Type B pancreatic cell (in vitro differentiated cells): Measurements from ENCODE around the gene CELF5. TPM values are rescaled to one million over a fixed set of nuclear protein-coding genes. Genes with fewer than 3 reads are reported as not detected.
"Not testable (repeated sequence)": the region's sequence is repeated elsewhere in the genome, so short reads cannot be mapped to it uniquely, and the experiment has no call there.

ENCODE experiments used
- DNase-seq: peaks from one replicate; pipeline ENCODE4 v3.0.0; 2021; ENCODE audit warnings: mixed read lengths; ENCODE audit not compliant: unreplicated experiment; ENCODE audit errors: extremely low spot score
- H3K27ac Mint-ChIP-seq: 2 replicates; pipeline ENCODE4 v1.8.0; 2021; ENCODE audit warnings: mild to moderate bottlenecking, mixed read lengths
- H3K27me3 Mint-ChIP-seq: 2 replicates; pipeline ENCODE4 v1.8.0; 2021; ENCODE audit warnings: mixed read lengths
- H3K36me3 Mint-ChIP-seq: 2 replicates; pipeline ENCODE4 v1.8.0; 2021; ENCODE audit warnings: mixed read lengths
- H3K4me1 Mint-ChIP-seq: one replicate; pipeline ENCODE4 v1.8.0; 2021; ENCODE audit warnings: mixed read lengths; ENCODE audit not compliant: unreplicated experiment
- H3K4me3 Mint-ChIP-seq: 2 replicates; pipeline ENCODE4 v1.8.0; 2021; ENCODE audit warnings: mild to moderate bottlenecking, mixed read lengths
- H3K9me3 Mint-ChIP-seq: 2 replicates; pipeline ENCODE4 v1.8.0; 2021; ENCODE audit warnings: mixed read lengths
- total RNA-seq: library from RNA; stranded (reverse); gene quantifications from 2 replicates; pipeline ENCODE4 v1.2.1, GENCODE V29; 2021; ENCODE audit warnings: low replicate concordance
- TF ChIP-seq, protein P1 (sequence below): fragments of 200-600 bp; sonication (generic); conservative IDR thresholded peaks from 2 replicates; pipeline ENCODE4 v1.5.0; 2021; ENCODE audit warnings: antibody characterized with exemption, mild to moderate bottlenecking

The CELF5 gene
- total RNA-seq, 1 donor from 2014 or later: 2.6 TPM

- no peak for DNase-seq
- no peaks in the 10 kb centered on the region for H3K36me3 Mint-ChIP-seq
- H3K27me3 Mint-ChIP-seq: peaks cover 48% of the 10 kb centered on the region
- TF ChIP-seq, protein P1, sequence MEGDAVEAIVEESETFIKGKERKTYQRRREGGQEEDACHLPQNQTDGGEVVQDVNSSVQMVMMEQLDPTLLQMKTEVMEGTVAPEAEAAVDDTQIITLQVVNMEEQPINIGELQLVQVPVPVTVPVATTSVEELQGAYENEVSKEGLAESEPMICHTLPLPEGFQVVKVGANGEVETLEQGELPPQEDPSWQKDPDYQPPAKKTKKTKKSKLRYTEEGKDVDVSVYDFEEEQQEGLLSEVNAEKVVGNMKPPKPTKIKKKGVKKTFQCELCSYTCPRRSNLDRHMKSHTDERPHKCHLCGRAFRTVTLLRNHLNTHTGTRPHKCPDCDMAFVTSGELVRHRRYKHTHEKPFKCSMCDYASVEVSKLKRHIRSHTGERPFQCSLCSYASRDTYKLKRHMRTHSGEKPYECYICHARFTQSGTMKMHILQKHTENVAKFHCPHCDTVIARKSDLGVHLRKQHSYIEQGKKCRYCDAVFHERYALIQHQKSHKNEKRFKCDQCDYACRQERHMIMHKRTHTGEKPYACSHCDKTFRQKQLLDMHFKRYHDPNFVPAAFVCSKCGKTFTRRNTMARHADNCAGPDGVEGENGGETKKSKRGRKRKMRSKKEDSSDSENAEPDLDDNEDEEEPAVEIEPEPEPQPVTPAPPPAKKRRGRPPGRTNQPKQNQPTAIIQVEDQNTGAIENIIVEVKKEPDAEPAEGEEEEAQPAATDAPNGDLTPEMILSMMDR: no peak
- H3K9me3 Mint-ChIP-seq: no peaks in the 10 kb centered on the region
- H3K4me1 Mint-ChIP-seq: no peaks in the 10 kb centered on the region
- no peak overlapping the region for H3K27ac Mint-ChIP-seq
- H3K4me3 Mint-ChIP-seq: no peak overlapping the region
Measured at GRCh38 chr19:3229346-3229743, 4.9 kb downstream of the CELF5 start.

- no peak overlapping the region for H3K4me3 Mint-ChIP-seq
- TF ChIP-seq, protein P1: no peak
- DNase-seq: no peak
- H3K27ac Mint-ChIP-seq: no peak overlapping the region
- no peaks in the 10 kb centered on the region for H3K36me3 Mint-ChIP-seq
- H3K4me1 Mint-ChIP-seq: no peaks in the 10 kb centered on the region
- H3K27me3 Mint-ChIP-seq: peaks cover 51% of the 10 kb centered on the region
- no peaks in the 10 kb centered on the region for H3K9me3 Mint-ChIP-seq
Measured at GRCh38 chr19:3229888-3230496, 5.5 kb downstream of the CELF5 start.

DNA sequence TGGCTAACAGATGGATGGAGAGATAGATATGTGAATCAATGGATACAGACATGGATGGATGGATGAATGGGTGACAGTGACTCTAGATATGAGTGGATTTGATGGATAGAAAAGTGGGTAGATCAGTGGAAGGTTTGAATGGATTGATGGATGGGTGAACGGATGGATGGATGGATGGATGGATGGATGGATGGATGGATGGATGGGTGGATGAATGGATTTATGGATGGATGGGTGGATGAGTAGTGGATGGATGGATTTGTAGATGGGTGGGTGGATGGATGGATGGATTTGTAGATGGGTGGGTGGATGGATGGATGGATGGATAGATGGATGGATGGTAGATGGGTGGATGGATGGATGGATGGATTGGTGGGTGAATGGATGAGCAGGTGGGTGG, 6.8 kb downstream of the CELF5 start:
- H3K9me3 Mint-ChIP-seq: no peaks in the 10 kb centered on the region
- TF ChIP-seq, protein P1: no peak
- no peak overlapping the region for H3K4me3 Mint-ChIP-seq
- H3K27me3 Mint-ChIP-seq: peaks cover 48% of the 10 kb centered on the region
- no peak for DNase-seq
- H3K4me1 Mint-ChIP-seq: no peaks in the 10 kb centered on the region
- H3K36me3 Mint-ChIP-seq: no peaks in the 10 kb centered on the region
- no peak overlapping the region for H3K27ac Mint-ChIP-seq

GRCh38 chr19:3233116-3233515, 8.7 kb downstream of the CELF5 start:
- H3K36me3 Mint-ChIP-seq: no peaks in the 10 kb centered on the region
- no peaks in the 10 kb centered on the region for H3K9me3 Mint-ChIP-seq
- peaks cover 30% of the 10 kb centered on the region for H3K27me3 Mint-ChIP-seq
- no peak overlapping the region for H3K27ac Mint-ChIP-seq
- no peaks in the 10 kb centered on the region for H3K4me1 Mint-ChIP-seq
- DNase-seq: no peak
- TF ChIP-seq, protein P1: no peak
- H3K4me3 Mint-ChIP-seq: no peak overlapping the region

GRCh38 chr19:3233831-3234230, 9.4 kb downstream of the CELF5 start:
- peaks cover 27% of the 10 kb centered on the region for H3K27me3 Mint-ChIP-seq
- H3K9me3 Mint-ChIP-seq: no peaks in the 10 kb centered on the region
- TF ChIP-seq, protein P1: no peak
- DNase-seq: no peak
- H3K27ac Mint-ChIP-seq: no peak overlapping the region
- no peaks in the 10 kb centered on the region for H3K4me1 Mint-ChIP-seq
- H3K36me3 Mint-ChIP-seq: no peaks in the 10 kb centered on the region
- H3K4me3 Mint-ChIP-seq: no peak overlapping the region

DNA sequence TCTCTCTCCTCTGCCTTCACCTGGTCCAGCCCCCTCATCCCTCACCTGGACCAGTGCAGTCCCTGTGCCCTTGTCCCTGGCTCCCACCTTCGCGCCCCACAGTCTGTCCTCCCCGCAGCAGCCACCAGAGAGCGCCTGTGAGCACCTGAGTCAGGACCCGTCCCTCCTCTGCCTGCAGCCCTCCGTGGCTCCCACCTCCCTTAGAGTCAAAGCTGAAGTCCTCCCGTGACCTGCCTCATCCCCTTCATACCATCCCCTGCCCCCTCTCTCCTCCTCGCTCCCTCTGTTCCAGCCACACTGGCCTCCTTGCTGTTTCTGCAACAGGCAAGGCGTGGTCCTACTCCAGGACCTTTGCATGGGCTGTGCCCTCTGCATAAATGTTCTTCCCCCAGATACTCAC, 10.3 kb downstream of the CELF5 start:
- DNase-seq: no peak
- TF ChIP-seq, protein P1: peak; percentile 52
- Mint-ChIP-seq H3K36me3 (no peaks in the 10 kb centered on the region), H3K27ac (no peak overlapping the region), H3K4me3 (no peak overlapping the region), H3K27me3 (peaks cover 27% of the 10 kb centered on the region), H3K4me1 (no peaks in the 10 kb centered on the region), H3K9me3 (no peaks in the 10 kb centered on the region)

GRCh38 chr19:3235604-3236003, 11.1 kb downstream of the CELF5 start:
- not testable (repeated sequence) for H3K9me3 Mint-ChIP-seq, H3K36me3 Mint-ChIP-seq, H3K27ac Mint-ChIP-seq, H3K4me3 Mint-ChIP-seq, DNase-seq, H3K4me1 Mint-ChIP-seq
- peaks cover 27% of the 10 kb centered on the region for H3K27me3 Mint-ChIP-seq
